Chondrocyte (in vitro differentiated cells): ENCODE data around the gene EEF2K. TPM values are rescaled to one million over a fixed set of nuclear protein-coding genes. Genes with fewer than 3 reads are reported as not detected.

Source experiments
- DNase-seq: peaks from one replicate; pipeline ENCODE4 v3.0.0; 2021; ENCODE audit warnings: mixed read lengths, low spot score
- H3K27ac Mint-ChIP-seq: one replicate; pipeline ENCODE4 v1.8.0; 2021; ENCODE audit warnings: mild to moderate bottlenecking, moderate library complexity, mixed read lengths; ENCODE audit not compliant: unreplicated experiment
- H3K27me3 Mint-ChIP-seq: 2 replicates; pipeline ENCODE4 v1.8.0; 2021; ENCODE audit warnings: low read depth, mixed read lengths
- H3K36me3 Mint-ChIP-seq: 2 replicates; pipeline ENCODE4 v1.8.0; 2021; ENCODE audit warnings: low read depth, mixed read lengths
- H3K4me1 Mint-ChIP-seq: 2 replicates; pipeline ENCODE4 v1.8.0; 2021; ENCODE audit warnings: low read depth, mild to moderate bottlenecking, mixed read lengths
- H3K4me3 Mint-ChIP-seq: one replicate; pipeline ENCODE4 v1.8.0; 2021; ENCODE audit warnings: mild to moderate bottlenecking, moderate library complexity, mixed read lengths; ENCODE audit not compliant: unreplicated experiment
- H3K9me3 Mint-ChIP-seq: 2 replicates; pipeline ENCODE4 v1.8.0; 2021; ENCODE audit warnings: low read depth, mixed read lengths
- total RNA-seq: library from RNA; stranded (reverse); gene quantifications from 3 replicates; pipeline ENCODE4 v1.2.1, GENCODE V29; 2021
- TF ChIP-seq, protein P1 (sequence below): fragments of 200-600 bp; sonication (generic); IDR thresholded peaks from 2 replicates; pipeline ENCODE4 v1.5.0; 2021; ENCODE audit warnings: antibody characterized with exemption, mild to moderate bottlenecking, moderate library complexity

Gene EEF2K
- total RNA-seq, 1 donor from 2014 or later, result 32.6 TPM

DNA sequence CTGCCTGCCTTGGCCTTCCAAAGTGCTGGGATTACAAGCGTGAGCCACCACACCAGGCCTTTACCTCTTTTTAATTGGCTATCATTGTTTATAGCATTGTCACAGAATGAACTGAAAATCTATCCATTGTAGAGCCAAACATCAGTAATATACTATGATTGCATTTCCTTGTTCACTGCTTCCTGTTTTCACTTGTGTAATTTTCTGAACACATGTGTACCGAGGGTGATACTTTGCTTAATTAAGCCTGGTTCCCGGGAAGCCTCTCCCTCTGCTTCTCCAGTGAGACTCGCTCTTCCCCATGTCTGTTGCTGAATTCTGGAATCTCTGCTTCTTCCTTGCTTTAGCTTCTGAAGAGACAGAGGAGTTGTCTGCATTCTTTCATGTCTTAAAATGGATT, 124.2 kb downstream of the EEF2K start:
- DNase-seq, result no peak
- TF ChIP-seq, protein P1, sequence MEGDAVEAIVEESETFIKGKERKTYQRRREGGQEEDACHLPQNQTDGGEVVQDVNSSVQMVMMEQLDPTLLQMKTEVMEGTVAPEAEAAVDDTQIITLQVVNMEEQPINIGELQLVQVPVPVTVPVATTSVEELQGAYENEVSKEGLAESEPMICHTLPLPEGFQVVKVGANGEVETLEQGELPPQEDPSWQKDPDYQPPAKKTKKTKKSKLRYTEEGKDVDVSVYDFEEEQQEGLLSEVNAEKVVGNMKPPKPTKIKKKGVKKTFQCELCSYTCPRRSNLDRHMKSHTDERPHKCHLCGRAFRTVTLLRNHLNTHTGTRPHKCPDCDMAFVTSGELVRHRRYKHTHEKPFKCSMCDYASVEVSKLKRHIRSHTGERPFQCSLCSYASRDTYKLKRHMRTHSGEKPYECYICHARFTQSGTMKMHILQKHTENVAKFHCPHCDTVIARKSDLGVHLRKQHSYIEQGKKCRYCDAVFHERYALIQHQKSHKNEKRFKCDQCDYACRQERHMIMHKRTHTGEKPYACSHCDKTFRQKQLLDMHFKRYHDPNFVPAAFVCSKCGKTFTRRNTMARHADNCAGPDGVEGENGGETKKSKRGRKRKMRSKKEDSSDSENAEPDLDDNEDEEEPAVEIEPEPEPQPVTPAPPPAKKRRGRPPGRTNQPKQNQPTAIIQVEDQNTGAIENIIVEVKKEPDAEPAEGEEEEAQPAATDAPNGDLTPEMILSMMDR, result no peak
- Mint-ChIP-seq H3K9me3 (no peaks in the 10 kb centered on the region), H3K27me3 (no peaks in the 10 kb centered on the region), H3K4me1 (no peaks in the 10 kb centered on the region), H3K36me3 (peaks cover 26% of the 10 kb centered on the region), H3K27ac (no peak overlapping the region), H3K4me3 (no peak overlapping the region)

DNA sequence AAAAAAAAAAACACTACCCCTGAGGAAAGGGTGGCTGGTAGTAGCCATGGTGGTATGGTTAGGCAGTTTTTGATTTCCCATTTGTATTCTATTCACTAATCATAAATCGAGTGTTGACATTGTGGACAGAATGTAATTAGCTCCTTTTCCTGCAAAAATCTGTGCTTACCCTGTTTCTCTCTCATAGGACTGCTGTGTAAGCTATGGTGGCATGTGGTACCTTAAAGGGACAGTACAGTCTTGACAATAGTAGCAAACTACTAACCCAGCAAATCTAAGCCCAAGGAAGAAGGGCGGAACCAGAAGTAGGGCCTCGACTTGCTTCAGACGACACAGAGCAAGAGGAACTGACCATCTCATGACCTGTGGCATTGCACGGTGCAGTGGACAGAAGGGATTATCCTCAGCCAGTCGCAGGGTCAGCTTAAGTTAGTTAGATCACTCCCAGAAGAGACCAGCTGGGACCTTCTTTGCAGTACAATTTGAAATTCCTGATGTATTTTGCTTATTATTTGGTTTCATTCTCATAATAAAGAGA, 127.4 kb downstream of the EEF2K start:
- DNase-seq, result no peak
- TF ChIP-seq, protein P1, result no peak
- peaks cover 45% of the 10 kb centered on the region for H3K36me3 Mint-ChIP-seq

DNA sequence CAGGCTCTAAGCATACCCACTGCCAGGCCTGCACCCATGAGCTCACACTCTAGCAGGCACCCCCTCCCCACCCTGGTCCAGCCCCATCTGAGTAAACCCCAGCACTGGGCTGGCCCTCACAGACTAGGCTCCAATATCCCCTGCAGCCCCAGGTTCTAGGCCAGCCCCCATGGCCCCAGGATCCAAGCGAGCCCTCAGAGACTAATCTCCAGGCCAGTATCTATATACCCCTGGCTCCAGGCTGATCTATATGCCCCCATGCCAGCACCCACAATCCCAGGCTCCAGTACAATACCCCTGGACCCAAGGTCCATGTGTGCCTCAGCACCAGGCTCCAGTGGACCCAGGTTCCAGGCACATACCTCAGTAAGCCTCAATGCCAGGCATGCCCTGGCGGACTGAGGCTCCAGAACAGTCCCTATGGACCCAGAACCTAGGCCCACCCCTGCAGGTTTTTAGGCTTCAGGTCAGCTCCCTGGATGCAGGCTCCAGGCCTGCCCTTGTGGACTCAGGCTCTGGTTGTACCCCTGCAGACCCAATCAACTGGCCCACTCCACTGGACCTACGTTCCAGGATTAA, 129.7 kb downstream of the EEF2K start:
- Mint-ChIP-seq H3K4me1 (peaks cover 7% of the 10 kb centered on the region), H3K36me3 (peaks cover 52% of the 10 kb centered on the region), H3K4me3 (no peak overlapping the region), H3K27me3 (no peaks in the 10 kb centered on the region), H3K27ac (no peak overlapping the region), H3K9me3 (peaks cover 21% of the 10 kb centered on the region)
- DNase-seq, result no peak
- TF ChIP-seq, protein P1, result no peak

More for the DNA sequence above, 127.4 kb downstream of the EEF2K start:
- H3K27me3 Mint-ChIP-seq, result no peaks in the 10 kb centered on the region
- peak overlapping the region; percentile 28 for H3K27ac Mint-ChIP-seq
- peaks cover 7% of the 10 kb centered on the region for H3K4me1 Mint-ChIP-seq
- peaks cover 15% of the 10 kb centered on the region for H3K9me3 Mint-ChIP-seq
- no peak overlapping the region for H3K4me3 Mint-ChIP-seq

DNA sequence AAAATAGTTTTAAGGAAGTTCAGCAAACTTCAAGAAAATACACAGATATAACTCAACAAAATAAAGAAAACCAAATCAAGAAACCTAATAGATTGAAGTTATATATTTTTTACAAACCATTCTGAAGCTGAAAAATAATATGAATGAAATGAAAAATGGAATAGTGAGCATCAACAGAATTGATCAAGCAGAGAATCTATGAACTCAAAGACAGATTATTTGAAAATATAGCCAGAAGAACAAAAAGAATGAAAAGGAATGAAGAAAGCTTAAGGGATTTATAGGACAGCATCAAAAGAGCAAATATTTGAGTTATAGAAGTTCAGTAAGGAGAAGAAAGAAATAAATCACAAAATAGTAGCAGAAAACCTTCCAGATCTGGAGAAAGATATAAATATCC, 130.5 kb downstream of the EEF2K start:
- H3K4me1 Mint-ChIP-seq, result peaks cover 7% of the 10 kb centered on the region
- no peak overlapping the region for H3K27ac Mint-ChIP-seq
- peaks cover 25% of the 10 kb centered on the region for H3K9me3 Mint-ChIP-seq
- H3K4me3 Mint-ChIP-seq, result no peak overlapping the region
- TF ChIP-seq, protein P1, result no peak
- H3K27me3 Mint-ChIP-seq, result no peaks in the 10 kb centered on the region
- peaks cover 55% of the 10 kb centered on the region for H3K36me3 Mint-ChIP-seq
- no peak for DNase-seq

DNA sequence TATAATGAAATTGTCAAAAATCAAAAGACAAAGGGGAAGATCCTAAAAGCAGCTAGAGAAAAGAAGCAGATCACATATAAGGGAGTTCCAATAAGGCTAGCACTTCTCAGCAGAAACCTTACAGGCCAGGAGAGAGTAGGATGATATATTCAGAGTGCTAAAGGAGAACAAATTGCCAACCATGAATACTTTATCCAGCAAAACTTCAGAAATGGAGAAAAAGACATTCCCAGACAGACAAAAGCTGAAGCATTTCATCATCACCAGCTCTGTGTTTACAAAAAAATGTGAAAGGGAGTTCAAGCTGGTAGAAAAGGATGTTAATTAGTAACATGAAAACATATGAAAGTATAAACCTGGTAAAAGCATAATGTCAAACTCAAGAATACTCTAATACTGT, 131.0 kb downstream of the EEF2K start:
- Mint-ChIP-seq H3K27me3 (no peaks in the 10 kb centered on the region), H3K9me3 (peaks cover 25% of the 10 kb centered on the region), H3K4me3 (no peak overlapping the region), H3K4me1 (peaks cover 7% of the 10 kb centered on the region), H3K36me3 (peaks cover 55% of the 10 kb centered on the region), H3K27ac (no peak overlapping the region)
- TF ChIP-seq, protein P1, result no peak
- DNase-seq, result no peak
